H1 (cell line): ENCODE data around the gene ACOD1. TPM values are rescaled to one million over a fixed set of nuclear protein-coding genes. Genes with fewer than 3 reads are reported as not detected.

Experiments
- CTCF ChIA-PET: fragments of 300-600 bp; sonication (Branson Sonifier 250); formaldehyde crosslinking; loops from one replicate; lab custom pipeline; 2021; ENCODE audit not compliant: partially characterized antibody; lab: Charles Lee
- POLR2A ChIA-PET: fragments of 300-600 bp; sonication (Branson Sonifier 250); formaldehyde crosslinking; loops from one replicate; lab custom pipeline; 2021; ENCODE audit warnings: inconsistent platforms; ENCODE audit not compliant: partially characterized antibody; lab: Charles Lee
- DNase-seq, 2 experiments: peaks; one replicate each; pipeline versions ENCODE4 v3.0.0 to v3.0.0-alpha.2; 2010 to 2022; ENCODE audit warnings: low spot score in 2 of 2, low read depth in 1 of 2, mixed read lengths in 1 of 2
- FAIRE-seq: peaks from 2 replicates; lab custom pipeline; 2011; peaks lifted over from hg19 to GRCh38; lab: Jason Lieb, UNC
- H2AFZ ChIP-seq: 2 replicates; pipeline ENCODE4 v1.8.1; 2012; ENCODE audit warnings: low read length, inconsistent platforms
- H2AK5ac ChIP-seq: 2 replicates; pipeline ENCODE4 v1.6.1; 2013; ENCODE audit warnings: low read depth, low read length
- H2BK120ac ChIP-seq: replicated peaks from 2 replicates; pipeline ENCODE3; 2013; ENCODE audit warnings: low read depth, low read length, inconsistent platforms
- H2BK12ac ChIP-seq: 2 replicates; pipeline ENCODE4 v1.6.1; 2013; ENCODE audit warnings: low read depth, low read length
- H2BK15ac ChIP-seq: 2 replicates; pipeline ENCODE4 v1.6.1; 2013; ENCODE audit warnings: low read length
- H2BK20ac ChIP-seq: 2 replicates; pipeline ENCODE4 v1.6.1; 2013; ENCODE audit warnings: low read length
- H2BK5ac ChIP-seq: 2 replicates; pipeline ENCODE4 v1.6.1; 2013; ENCODE audit warnings: low read depth, low read length
- H3K14ac ChIP-seq: 2 replicates; pipeline ENCODE4 v1.6.1; 2013; ENCODE audit warnings: inconsistent platforms; ENCODE audit not compliant: insufficient read length
- H3K18ac ChIP-seq: 2 replicates; pipeline ENCODE4 v1.6.1; 2013; ENCODE audit warnings: low read length; ENCODE audit errors: extremely low read depth
- H3K23ac ChIP-seq: 2 replicates; pipeline ENCODE4 v1.6.1; 2013; ENCODE audit warnings: inconsistent platforms; ENCODE audit not compliant: insufficient read length
- H3K23me2 ChIP-seq: 2 replicates; pipeline ENCODE4 v1.6.1; 2013; ENCODE audit warnings: low read depth, low read length
- H3K27ac ChIP-seq: 2 replicates; pipeline ENCODE4 v1.6.1; 2011; ENCODE audit warnings: low read depth, low read length, inconsistent platforms
- H3K27me3 ChIP-seq, 4 experiments: replicated peaks in 1 of 4; 1 replicate in 1 of 4; 2 replicates in 3 of 4; pipeline versions ENCODE4 v1.6.1 to v1.8.1; 2011 to 2013; ENCODE audit warnings: low read length in 3 of 4, mild to moderate bottlenecking in 3 of 4, inconsistent platforms in 2 of 4, mixed read lengths in 2 of 4, moderate library complexity in 1 of 4; ENCODE audit not compliant: control insufficient read depth in 3 of 4, insufficient read depth in 3 of 4; ENCODE audit errors: extremely low read depth in 1 of 4
- H3K36me3 ChIP-seq, 4 experiments: 2 replicates each; pipeline versions ENCODE4 v1.6.1 to v1.8.1; 2011 to 2013; ENCODE audit warnings: mild to moderate bottlenecking in 4 of 4, low read length in 3 of 4, moderate library complexity in 2 of 4, control low read depth in 1 of 4, inconsistent platforms in 1 of 4; ENCODE audit not compliant: insufficient read depth in 4 of 4, control insufficient read depth in 2 of 4
- H3K4ac ChIP-seq: replicated peaks from 2 replicates; pipeline ENCODE3; 2013; ENCODE audit warnings: low read length, low read depth, mixed read lengths, inconsistent platforms; ENCODE audit not compliant: insufficient read length
- H3K4me1 ChIP-seq, 4 experiments: replicated peaks in 1 of 4; 1 replicate in 1 of 4; 2 replicates in 3 of 4; pipeline versions ENCODE4 v1.6.1 to v1.8.1; 2011 to 2013; ENCODE audit warnings: low read length in 3 of 4, inconsistent platforms in 2 of 4, mixed read lengths in 1 of 4; ENCODE audit not compliant: insufficient read depth in 4 of 4, control insufficient read depth in 3 of 4
- H3K4me2 ChIP-seq, 2 experiments: 2 replicates each; pipeline versions ENCODE4 v1.6.1 to v1.8.1; 2011 to 2013; ENCODE audit warnings: low read depth in 2 of 2, low read length in 2 of 2, control low read depth in 1 of 2, inconsistent platforms in 1 of 2, mild to moderate bottlenecking in 1 of 2; ENCODE audit not compliant: insufficient read depth in 1 of 2
- H3K4me3 ChIP-seq, 4 experiments: fragments of 200-600, 300-600 bp in 1 of 4; sonication (generic), shearing (Covaris generic), sonication (Bioruptor Twin) in 1 of 4; 2 replicates each; pipeline versions ENCODE4 v1.5.1 to v1.8.1; 2011 to 2016; ENCODE audit warnings: low read length in 4 of 4, low read depth in 3 of 4, control low read depth in 2 of 4, inconsistent platforms in 2 of 4, mild to moderate bottlenecking in 2 of 4, mixed read lengths in 1 of 4, moderate library complexity in 1 of 4; ENCODE audit not compliant: insufficient read depth in 2 of 4; ENCODE audit errors: extremely low read depth in 1 of 4
- H3K56ac ChIP-seq: replicated peaks from 2 replicates; pipeline ENCODE3; 2013; ENCODE audit warnings: low read depth, mild to moderate bottlenecking, mixed read lengths, low read length, inconsistent platforms; ENCODE audit not compliant: insufficient read length
- H3K79me1 ChIP-seq: 2 replicates; pipeline ENCODE4 v1.6.1; 2013; ENCODE audit warnings: low read depth, low read length, control low read depth
- H3K79me2 ChIP-seq, 2 experiments: 2 replicates each; pipeline versions ENCODE4 v1.6.1 to v1.8.1; 2012 to 2013; ENCODE audit warnings: low read length in 2 of 2, mild to moderate bottlenecking in 2 of 2, inconsistent platforms in 1 of 2; ENCODE audit not compliant: insufficient read depth in 2 of 2, control insufficient read depth in 1 of 2
- H3K9ac ChIP-seq, 4 experiments: replicated peaks in 1 of 4; 1 replicate in 1 of 4; 2 replicates in 3 of 4; pipeline versions ENCODE4 v1.6.1 to v1.8.1; 2011 to 2013; ENCODE audit warnings: low read depth in 3 of 4, low read length in 3 of 4, control low read depth in 2 of 4, mild to moderate bottlenecking in 2 of 4, moderate library complexity in 2 of 4, inconsistent platforms in 1 of 4; ENCODE audit errors: extremely low read depth in 1 of 4
- H3K9me3 ChIP-seq, 2 experiments: 2 replicates each; pipeline versions ENCODE4 v1.6.1 to v1.8.1; 2012 to 2013; ENCODE audit warnings: mild to moderate bottlenecking in 2 of 2, moderate library complexity in 2 of 2, control low read depth in 1 of 2, inconsistent platforms in 1 of 2, low read depth in 1 of 2, low read length in 1 of 2, mixed read lengths in 1 of 2; ENCODE audit not compliant: insufficient read depth in 2 of 2
- H4K20me1 ChIP-seq, 2 experiments: replicated peaks in 1 of 2; 2 replicates each; pipeline versions ENCODE3 to v1.8.1; 2011 to 2013; ENCODE audit warnings: inconsistent platforms in 2 of 2, low read length in 2 of 2, mild to moderate bottlenecking in 1 of 2; ENCODE audit not compliant: insufficient read depth in 2 of 2, control insufficient read depth in 1 of 2
- H4K5ac ChIP-seq: 2 replicates; pipeline ENCODE4 v1.6.1; 2013; ENCODE audit warnings: low read length, low read depth, mixed read lengths, inconsistent platforms; ENCODE audit not compliant: insufficient read length
- H4K8ac ChIP-seq: 2 replicates; pipeline ENCODE4 v1.8.0; 2013; ENCODE audit warnings: mild to moderate bottlenecking, moderate library complexity, low read length, inconsistent platforms; ENCODE audit not compliant: insufficient read depth; ENCODE audit errors: extremely low read depth
- H4K91ac ChIP-seq: replicated peaks from 2 replicates; pipeline ENCODE3; 2013; ENCODE audit warnings: low read length, mixed read lengths, inconsistent platforms; ENCODE audit not compliant: insufficient read length
- BACH1 ChIP-seq: IDR thresholded peaks from 2 replicates; pipeline ENCODE4 v1.6.1; 2012; ENCODE audit warnings: low read length, improper control_type of control experiment
- BCL11A ChIP-seq, 2 experiments: IDR thresholded peaks; one replicate each; pipeline ENCODE4 v1.6.1; 2011; ENCODE audit warnings: low read depth in 2 of 2, low read length in 2 of 2, mild to moderate bottlenecking in 2 of 2
- BRCA1 ChIP-seq: IDR thresholded peaks from 2 replicates; pipeline ENCODE4 v1.6.1; 2012; ENCODE audit warnings: low read depth, low read length, improper control_type of control experiment
- CBX8 ChIP-seq: fragments of 300-800, 300-1000 bp; sonication (generic); IDR thresholded peaks from 2 replicates; pipeline ENCODE4 v1.7.1; 2016; ENCODE audit warnings: low read depth, low read length, borderline replicate concordance
- EP300 ChIP-seq, 2 experiments: IDR thresholded peaks; 1 replicate in 1 of 2; 2 replicates in 1 of 2; pipeline ENCODE4 v1.6.1; 2011 to 2012; ENCODE audit warnings: low read depth in 2 of 2, low read length in 2 of 2, mild to moderate bottlenecking in 2 of 2, borderline replicate concordance in 1 of 2, inconsistent platforms in 1 of 2, moderate library complexity in 1 of 2
- FOSL1 ChIP-seq: IDR thresholded peaks from 2 replicates; pipeline ENCODE4 v1.6.1; 2011; ENCODE audit warnings: mild to moderate bottlenecking, low read depth, low read length, moderate library complexity; ENCODE audit not compliant: insufficient read depth
- GABPA ChIP-seq: IDR thresholded peaks from 2 replicates; pipeline ENCODE4 v1.6.1; 2011; ENCODE audit warnings: mild to moderate bottlenecking, low read length, moderate library complexity, borderline replicate concordance; ENCODE audit not compliant: insufficient read depth
- PHF8 ChIP-seq: fragments of 200-600 bp; sonication (generic); conservative IDR thresholded peaks from 2 replicates; pipeline ENCODE4 v1.7.1; 2012; ENCODE audit warnings: low read depth, mild to moderate bottlenecking, inconsistent platforms, low read length, moderate library complexity
- RAD21 ChIP-seq, 2 experiments: IDR thresholded peaks in 1 of 2; conservative IDR thresholded peaks in 1 of 2; 2 replicates each; pipeline ENCODE4 v1.6.1; 2011; ENCODE audit warnings: low read depth in 2 of 2, low read length in 2 of 2, improper control_type of control experiment in 1 of 2, inconsistent platforms in 1 of 2, mild to moderate bottlenecking in 1 of 2, moderate library complexity in 1 of 2
- SAP30 ChIP-seq: fragments of 300-600 bp; sonication (generic); IDR thresholded peaks from 2 replicates; pipeline ENCODE4 v1.7.1; 2012; ENCODE audit warnings: low read length, moderate library complexity, mild to moderate bottlenecking, inconsistent platforms; ENCODE audit not compliant: insufficient read depth, insufficient replicate concordance
- SIRT6 ChIP-seq: IDR thresholded peaks from one replicate; pipeline ENCODE4 v1.7.1; 2012; ENCODE audit warnings: low read length, inconsistent platforms
- WGBS, 2 experiments: shearing (Covaris generic) in 1 of 2; methylation state at CpG; one replicate each; pipeline versions ENCODE4 v1.1.6 to v1.1.7; 2013 to 2015; ENCODE audit warnings: low lambda C conversion rate in 2 of 2, mixed read lengths in 2 of 2, inconsistent platforms in 1 of 2, low coverage in 1 of 2, missing lambda C conversion rate in 1 of 2; ENCODE audit not compliant: insufficient replicate concordance in 2 of 2, insufficient coverage in 1 of 2, insufficient read length in 1 of 2; ENCODE audit errors: extremely low coverage in 1 of 2, missing lambda C conversion rate in 1 of 2; 5-methylcytosine and 5-hydroxymethylcytosine counted together
- polyA plus RNA-seq, 7 experiments: library from polyadenylated mRNA; depleted of rRNA in 3 of 7; stranded (reverse) in 5 of 7; unstranded in 2 of 7; fragments of >200 nt in 5 of 7; fragments of 200-250 nt in 2 of 7; gene quantifications; 1 replicate in 5 of 7; 2 replicates in 1 of 7; 4 replicates in 1 of 7; pipeline versions ENCODE4 v1.2.1 to v1.2.3, GENCODE V29; 2011 to 2013; ENCODE audit warnings: missing spikeins in 2 of 7, mixed read lengths in 2 of 7
- total RNA-seq: library from RNA; stranded (reverse); fragmentation: NEBNext Ultra II Directional; extraction: Animal tissue kit (Norgen Biotek cat#: 25700); gene quantifications from 2 replicates; pipeline ENCODE4 v1.2.1, GENCODE V29; 2021
- TF ChIP-seq, protein P1 (sequence below): IDR thresholded peaks from 2 replicates; pipeline ENCODE4 v1.6.1; 2011; ENCODE audit warnings: low read length, improper control_type of control experiment

The ACOD1 gene
- total and polyA plus RNA-seq, 2 of the 8 experiments (the other 6 are each of a cell fraction or from before 2014, with no cell fraction given): not detected

DNA sequence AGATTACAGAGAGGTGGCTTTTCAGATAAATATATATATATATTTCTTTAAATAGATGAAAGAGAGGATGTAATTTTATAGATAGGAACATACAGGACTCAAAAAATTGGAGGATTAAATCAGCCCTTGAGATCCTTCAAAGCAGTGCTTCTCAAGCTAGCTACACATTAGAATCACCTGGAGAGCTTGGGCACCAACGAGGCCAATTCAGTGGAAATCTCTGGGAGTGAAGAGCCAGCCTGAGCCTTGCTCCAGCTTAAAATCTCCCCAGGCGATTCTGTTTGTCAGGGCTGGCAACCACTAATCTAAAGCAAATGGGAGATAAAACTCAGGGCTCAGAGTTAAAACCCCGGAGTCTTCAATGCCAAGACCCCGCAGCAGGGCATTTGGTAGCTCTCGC is 28.6 kb downstream of the ACOD1 start:
- H3K56ac ChIP-seq: no peak overlapping the region
- H3K18ac ChIP-seq: no peak overlapping the region
- no peak overlapping the region for H3K4me2 ChIP-seq
- no peak for DNase-seq
- no peak overlapping the region for H2BK20ac ChIP-seq
- H2AK5ac ChIP-seq: no peak overlapping the region
- H2BK120ac ChIP-seq: no peak overlapping the region
- H2BK5ac ChIP-seq: no peak overlapping the region
- 0 out of 7 replicates have a peak, but pooled peaks cover 0 to 2% (median 0%) of the 10 kb centered on the region in 4 experiments for H3K4me1 ChIP-seq
- CTCF ChIA-PET: interaction anchor here (0.9 to 2.0 kb wide), 6 partner anchors 9 to 355 kb away, joined by 3 to 9 read pairs (median 5); partner anchors contain the start of gene KCTD12
- no peak overlapping the region for H4K91ac ChIP-seq
- no peaks in the 10 kb centered on the region for H3K79me1 ChIP-seq
- no peak overlapping the region for H3K4me3 ChIP-seq
- H4K8ac ChIP-seq: no peak overlapping the region
- H3K27me3 ChIP-seq: no peaks in the 10 kb centered on the region
- no peak overlapping the region for H2AFZ ChIP-seq
- no peaks in the 10 kb centered on the region for H3K79me2 ChIP-seq
- H4K5ac ChIP-seq: no peak overlapping the region
- H3K23ac ChIP-seq: no peak overlapping the region
- no peak overlapping the region for H3K27ac ChIP-seq
- POLR2A ChIA-PET: no interaction called here
- H3K9ac ChIP-seq: no peak overlapping the region
- WGBS, 2 experiments: 95% methylated on average over 5 of the region's 5 CpGs; no CpG with 5 or more reads in 1 of the 2 experiments
- no peaks in the 10 kb centered on the region for H4K20me1 ChIP-seq
- H3K36me3 ChIP-seq: no peaks in the 10 kb centered on the region; a peak in 1 of 8 replicates
- no peak overlapping the region for H3K14ac ChIP-seq
- no peak overlapping the region for H2BK15ac ChIP-seq
- H3K9me3 ChIP-seq: no peaks in the 10 kb centered on the region
- H3K23me2 ChIP-seq: no peaks in the 10 kb centered on the region
- FAIRE-seq: no peak
- H3K4ac ChIP-seq: no peak overlapping the region
- no peak overlapping the region for H2BK12ac ChIP-seq
- TF ChIP-seq BRCA1 (no peak), GABPA (no peak), PHF8 (no peak), SIRT6 (no peak), BCL11A (IDR thresholded peaks at IDR 0.05; ENCODE audit: low read depth in 2 of 2, low read length in 2 of 2) (no peak), FOSL1 (no peak), EP300 (IDR thresholded peaks at IDR 0.05; ENCODE audit: borderline replicate concordance in 1 of 2, low read depth in 2 of 2, low read length in 2 of 2) (no peak), CBX8 (no peak), SAP30 (no peak), BACH1 (no peak), RAD21 (IDR thresholded peaks at IDR 0.05 in 1 of 2, conservative IDR thresholded peaks at IDR 0.05 in 1 of 2; ENCODE audit: low read depth in 2 of 2, low read length in 2 of 2) (no peak)
- TF ChIP-seq, protein P1, sequence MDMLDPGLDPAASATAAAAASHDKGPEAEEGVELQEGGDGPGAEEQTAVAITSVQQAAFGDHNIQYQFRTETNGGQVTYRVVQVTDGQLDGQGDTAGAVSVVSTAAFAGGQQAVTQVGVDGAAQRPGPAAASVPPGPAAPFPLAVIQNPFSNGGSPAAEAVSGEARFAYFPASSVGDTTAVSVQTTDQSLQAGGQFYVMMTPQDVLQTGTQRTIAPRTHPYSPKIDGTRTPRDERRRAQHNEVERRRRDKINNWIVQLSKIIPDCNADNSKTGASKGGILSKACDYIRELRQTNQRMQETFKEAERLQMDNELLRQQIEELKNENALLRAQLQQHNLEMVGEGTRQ: no peak
